ENCODE data around the gene C3orf33. TPM values are rescaled to one million over a fixed set of nuclear protein-coding genes. Genes with fewer than 3 reads are reported as not detected.
A peak's percentile ranks its signal among the peaks of the same experiment; 100 is the strongest.
"Not testable (repeated sequence)": the region's sequence is repeated elsewhere in the genome, so short reads cannot be mapped to it uniquely, and the experiment has no call there.

C3orf33 gene, protein sequence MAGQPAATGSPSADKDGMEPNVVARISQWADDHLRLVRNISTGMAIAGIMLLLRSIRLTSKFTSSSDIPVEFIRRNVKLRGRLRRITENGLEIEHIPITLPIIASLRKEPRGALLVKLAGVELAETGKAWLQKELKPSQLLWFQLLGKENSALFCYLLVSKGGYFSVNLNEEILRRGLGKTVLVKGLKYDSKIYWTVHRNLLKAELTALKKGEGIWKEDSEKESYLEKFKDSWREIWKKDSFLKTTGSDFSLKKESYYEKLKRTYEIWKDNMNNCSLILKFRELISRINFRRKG
- 1 to 10 TPM; 2.1 to 2.2 TPM for total RNA-seq

DNA sequence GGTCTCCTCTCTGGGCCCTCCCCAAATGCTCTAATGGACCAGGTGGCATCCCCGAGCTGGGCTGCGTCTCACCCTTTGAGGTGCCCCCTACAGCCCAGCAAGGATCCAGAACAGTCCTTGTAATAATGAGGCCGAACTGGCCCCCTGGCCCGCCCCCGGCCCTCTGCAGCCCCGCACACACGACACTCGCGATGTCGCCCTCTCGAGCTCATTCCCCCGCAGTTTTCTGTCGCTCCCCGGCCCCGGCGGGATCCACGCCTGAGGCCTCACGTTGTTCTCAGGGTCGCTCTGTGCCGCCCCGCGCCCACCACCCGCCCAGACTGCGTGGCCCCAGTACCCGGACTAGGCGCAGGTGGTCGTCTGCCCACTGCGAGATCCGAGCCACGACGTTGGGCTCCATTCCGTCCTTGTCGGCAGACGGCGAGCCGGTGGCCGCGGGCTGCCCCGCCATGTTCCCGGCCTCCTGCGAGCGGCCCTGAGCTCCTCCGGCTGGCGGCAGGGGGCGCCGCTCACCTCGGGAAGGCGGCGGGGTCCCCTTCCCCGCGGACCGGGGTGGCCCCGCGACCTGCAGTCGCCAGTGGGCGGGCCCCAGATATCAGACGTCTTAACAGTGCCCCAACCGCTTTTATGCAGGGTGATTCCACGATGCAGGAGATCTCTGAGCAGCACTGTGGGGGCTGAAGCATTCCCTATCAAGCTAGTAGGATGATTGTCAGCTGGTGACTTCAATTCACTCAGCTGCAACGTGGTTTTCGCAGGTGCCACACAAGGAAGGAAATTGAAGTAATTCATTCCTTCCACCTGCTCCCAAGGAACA is at the start of gene C3orf33:
TSS of gene C3orf33 (minus strand) at position 477 of the 817 bp plus-strand sequence. CDS start at position 451, 26 bp downstream.
- POLR2A ChIA-PET = interaction anchor here (0.7 to 2.7 kb wide), 6 partner anchors 10 to 65 kb away, joined by 3 to 33 read pairs (median 7); partner anchors contain the start of genes GMPS and SLC33A1
- peaks cover 2% of the 10 kb centered on the region for H3K4me1 Mint-ChIP-seq

DNA sequence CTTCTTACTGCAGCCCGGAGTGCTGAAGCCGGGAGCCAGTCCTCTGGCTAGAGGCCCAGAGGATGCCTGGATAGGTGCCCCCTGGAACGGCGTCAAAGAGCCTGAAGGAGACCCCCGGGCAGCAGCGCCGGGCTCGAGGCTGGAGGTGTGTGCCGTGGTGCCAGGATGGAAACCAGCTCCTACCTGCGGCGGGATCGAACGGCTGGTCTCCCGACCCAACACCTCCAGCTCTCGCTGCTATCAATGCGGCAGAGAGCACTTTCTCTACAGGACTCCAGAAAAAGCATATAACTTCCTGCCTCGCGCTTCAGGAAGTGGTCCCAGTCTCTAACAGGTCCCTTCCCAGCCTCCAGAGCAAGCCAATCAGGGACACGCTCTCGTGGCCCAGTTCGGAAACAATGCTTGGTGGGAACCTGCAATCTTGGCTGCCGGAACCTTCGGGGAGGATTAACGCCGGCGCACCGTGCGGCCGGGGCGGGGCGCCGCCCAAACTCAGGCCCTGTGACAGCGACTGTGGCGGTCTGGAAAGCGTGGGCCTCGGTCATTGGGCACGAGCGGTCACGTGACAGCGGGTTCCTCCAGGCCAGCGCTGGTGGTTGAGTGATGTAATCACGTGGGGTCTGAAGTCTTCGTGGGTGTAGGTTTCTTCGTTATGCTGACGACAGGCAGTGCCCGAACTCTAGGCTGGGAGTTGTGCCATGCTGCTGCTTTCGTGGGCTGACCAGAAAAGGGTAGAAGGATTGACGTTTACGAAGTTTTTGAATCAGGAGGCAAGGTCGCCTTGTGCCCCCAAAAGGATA is 48.3 kb upstream of the C3orf33 start, which contains the start of gene SLC33A1:
TSS of gene SLC33A1 (minus strand) at position 287 of the 800 bp plus-strand sequence. CDS start 430 bp downstream, outside the sequence.
- H3K9me3 Mint-ChIP-seq = no peaks in the 10 kb centered on the region
- H3K4me1 Mint-ChIP-seq = peaks cover 33% of the 10 kb centered on the region
- peak within 1 kb of the TSS; percentile 99 for H3K27ac Mint-ChIP-seq
- peaks cover 18% of the 10 kb centered on the region for H3K36me3 Mint-ChIP-seq
- POLR2A ChIA-PET = interaction anchor here (0.9 to 2.3 kb wide), 7 partner anchors 8 to 1306 kb away, joined by 3 to 41 read pairs (median 4); partner anchors contain the start of genes C3orf33 and GMPS
- ATAC-seq (ENCODE audit: low read depth) (peak; percentile 92), DNase-seq (peak; percentile 98)
- H3K4me3 Mint-ChIP-seq = peak within 1 kb of the TSS; percentile 87
- H3K27me3 Mint-ChIP-seq = no peaks in the 10 kb centered on the region

More for the DNA sequence above, at the start of gene C3orf33:
- Mint-ChIP-seq H3K27ac (peak within 1 kb of the TSS; percentile 74), H3K9me3 (no peaks in the 10 kb centered on the region), H3K4me3 (peak within 1 kb of the TSS; percentile 86), H3K27me3 (no peaks in the 10 kb centered on the region), H3K36me3 (peaks cover 4% of the 10 kb centered on the region)
- peak; percentile 96 for ATAC-seq (ENCODE audit: low read depth)
- peak; percentile 87 for DNase-seq

DNA sequence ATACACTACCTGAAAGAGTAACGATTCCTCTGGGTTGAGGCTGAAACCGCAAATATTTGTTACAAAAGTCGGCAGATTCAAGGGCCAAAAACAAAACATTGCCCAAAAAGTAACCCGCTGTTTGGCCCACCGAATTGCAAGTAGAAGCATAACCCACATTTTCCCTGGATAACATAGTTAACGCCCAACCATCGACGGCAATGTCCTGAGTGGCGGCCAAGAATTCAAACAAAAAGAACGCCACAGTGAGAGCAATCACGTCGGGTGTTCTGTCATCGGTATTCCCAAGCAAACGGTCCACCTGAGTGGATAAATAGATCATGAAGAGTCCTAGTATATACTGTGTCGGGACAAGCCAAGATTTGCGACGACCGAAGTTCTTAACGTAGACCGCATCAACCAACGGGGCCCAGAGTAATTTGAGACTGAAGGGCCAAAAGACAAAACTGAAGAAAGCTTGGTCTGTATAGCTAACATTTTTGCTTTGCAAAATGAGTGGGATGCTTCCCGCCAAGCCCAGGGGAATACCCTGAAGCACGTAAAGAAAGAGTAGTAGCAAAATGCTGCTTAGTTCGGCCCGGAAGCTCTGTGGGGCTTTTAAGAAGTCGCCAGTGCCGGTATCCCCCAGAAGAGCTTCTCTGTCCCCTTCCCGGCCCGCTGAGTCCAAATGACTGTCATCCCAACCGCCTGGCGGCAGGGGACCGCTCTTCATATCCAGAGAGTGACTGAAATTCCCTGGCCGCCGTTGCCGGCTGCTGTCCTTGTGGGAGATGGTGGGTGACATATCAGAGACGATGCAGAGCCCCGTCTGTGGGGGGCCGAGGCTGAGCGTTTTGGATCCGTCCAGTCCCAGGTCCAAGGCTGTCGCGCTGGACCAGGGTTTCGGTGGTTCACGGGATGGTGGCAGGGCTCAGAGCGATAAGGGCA is 47.4 kb upstream of the C3orf33 start:
- H3K4me3 Mint-ChIP-seq = peak overlapping the region; percentile 87
- peaks cover 37% of the 10 kb centered on the region for H3K4me1 Mint-ChIP-seq
- peak overlapping the region; percentile 99 for H3K27ac Mint-ChIP-seq
- peaks cover 18% of the 10 kb centered on the region for H3K36me3 Mint-ChIP-seq
- H3K9me3 Mint-ChIP-seq = no peaks in the 10 kb centered on the region
- POLR2A ChIA-PET = interaction anchor here (0.6 to 2.3 kb wide), 10 partner anchors 9 to 1307 kb away, joined by 3 to 41 read pairs (median 4); partner anchors contain the start of genes C3orf33 and GMPS
- DNase-seq (peak; percentile 62), ATAC-seq (ENCODE audit: low read depth) (no peak)
- no peaks in the 10 kb centered on the region for H3K27me3 Mint-ChIP-seq

DNA sequence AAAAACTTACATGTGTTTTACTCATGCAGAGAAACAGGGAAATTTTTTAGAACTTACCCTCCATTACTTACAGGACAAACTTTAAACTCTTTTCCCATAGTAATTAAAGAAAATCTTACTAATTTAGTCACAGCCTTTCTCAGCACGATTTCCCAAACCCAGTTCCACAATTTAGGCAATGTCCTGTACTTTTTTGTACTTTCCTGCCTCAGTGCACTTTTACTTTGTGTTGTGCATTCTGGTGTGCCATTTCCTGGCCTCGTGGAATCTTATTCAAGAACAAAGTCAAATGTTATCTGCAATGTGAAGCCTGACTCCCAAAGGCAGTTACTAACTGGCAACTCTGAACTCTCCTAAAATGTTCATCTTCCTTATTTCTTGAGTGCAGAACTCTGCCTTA is 46.3 kb upstream of the C3orf33 start:
- ATAC-seq (ENCODE audit: low read depth) (no peak), DNase-seq (no peak)
- H3K4me1 Mint-ChIP-seq = peaks cover 41% of the 10 kb centered on the region

DNA sequence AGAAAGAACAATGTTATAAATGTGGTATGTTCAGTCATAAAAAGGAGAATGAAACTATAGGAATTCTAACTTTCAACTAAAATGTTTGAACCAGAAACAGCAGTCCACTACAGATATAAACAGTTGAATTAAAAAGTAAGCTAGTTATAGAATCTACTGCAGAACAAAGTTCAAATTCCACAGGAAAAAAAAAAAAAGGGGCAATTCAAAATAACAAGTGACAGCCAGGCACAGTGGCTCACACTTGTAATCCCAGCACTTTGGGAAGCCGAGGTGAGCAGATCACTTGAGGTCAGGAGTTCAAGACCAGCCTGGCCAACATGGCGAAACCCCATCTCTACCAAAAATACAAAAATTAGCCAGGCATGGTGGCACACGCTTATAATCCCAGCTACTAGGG is 43.3 kb upstream of the C3orf33 start:
- Mint-ChIP-seq H3K4me1 (peaks cover 40% of the 10 kb centered on the region), H3K4me3 (peak overlapping the region; percentile 22), H3K36me3 (peaks cover 33% of the 10 kb centered on the region)
- not testable (repeated sequence) for H3K27me3 Mint-ChIP-seq; H3K9me3 Mint-ChIP-seq; ATAC-seq (ENCODE audit: low read depth); H3K27ac Mint-ChIP-seq; DNase-seq
- POLR2A ChIA-PET = interaction anchor here (0.7 kb wide), 1 partner anchor 20 kb away, joined by 3 read pairs; no protein-coding TSS in a partner anchor

More for the DNA sequence above, 46.3 kb upstream of the C3orf33 start:
- Mint-ChIP-seq H3K27ac (peak overlapping the region; percentile 99), H3K4me3 (peak overlapping the region; percentile 87), H3K36me3 (peaks cover 24% of the 10 kb centered on the region), H3K27me3 (no peaks in the 10 kb centered on the region), H3K9me3 (no peaks in the 10 kb centered on the region)
- POLR2A ChIA-PET = interaction anchor here (2.1 to 2.3 kb wide), 3 partner anchors 10 to 46 kb away, joined by 9 to 41 read pairs (median 17); partner anchors contain the start of genes C3orf33 and GMPS

DNA sequence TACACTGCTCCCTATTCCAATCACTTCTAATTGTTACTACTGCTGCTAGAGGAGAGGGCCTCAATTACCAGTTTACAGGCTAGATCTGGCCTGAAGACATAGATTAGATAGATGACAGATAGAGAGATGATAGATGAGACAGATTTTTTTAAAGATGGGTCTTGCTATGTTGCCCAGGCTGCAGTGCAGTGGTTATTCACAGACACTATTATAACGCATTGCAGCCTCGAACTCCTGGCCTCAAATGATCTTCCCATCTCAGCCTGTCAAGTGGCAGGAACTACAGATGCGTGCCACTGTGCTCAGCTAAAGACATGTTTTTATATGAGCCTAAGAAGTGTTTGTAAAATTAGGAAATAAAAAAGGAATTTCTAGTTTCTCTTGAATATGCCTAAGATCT is 41.9 kb upstream of the C3orf33 start:
- no peak for ATAC-seq (ENCODE audit: low read depth)
- no peaks in the 10 kb centered on the region for H3K9me3 Mint-ChIP-seq
- DNase-seq = no peak
- H3K4me1 Mint-ChIP-seq = peaks cover 46% of the 10 kb centered on the region
- POLR2A ChIA-PET = interaction anchor here (0.6 kb wide), 1 partner anchor 1299 kb away, joined by 3 read pairs; no protein-coding TSS in a partner anchor
- H3K36me3 Mint-ChIP-seq = peaks cover 32% of the 10 kb centered on the region
- H3K4me3 Mint-ChIP-seq = no peak overlapping the region
- H3K27ac Mint-ChIP-seq = no peak overlapping the region
- no peaks in the 10 kb centered on the region for H3K27me3 Mint-ChIP-seq

DNA sequence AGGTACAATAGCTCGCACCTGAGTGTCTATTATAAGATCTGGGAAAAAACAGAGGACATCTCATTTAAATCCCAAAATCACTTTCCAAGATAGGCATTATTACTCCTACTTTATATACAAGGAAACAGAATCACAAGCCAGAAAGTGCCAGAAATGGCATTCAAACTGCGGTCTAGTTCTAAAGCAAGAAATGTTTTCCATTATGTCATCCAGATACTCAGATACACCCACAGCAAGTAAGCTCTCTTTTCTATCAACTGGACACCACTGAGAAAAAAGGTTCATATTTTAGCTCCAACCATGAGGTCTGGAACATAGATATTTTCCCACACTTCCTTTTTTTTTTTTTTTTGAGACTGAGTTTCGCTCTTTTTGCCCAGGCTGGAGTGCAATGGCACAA is 40.0 kb upstream of the C3orf33 start:
- POLR2A ChIA-PET = interaction anchor here (0.7 kb wide), 1 partner anchor 19 kb away, joined by 3 read pairs; no protein-coding TSS in a partner anchor
- ATAC-seq (ENCODE audit: low read depth) = no peak
- Mint-ChIP-seq H3K9me3 (no peaks in the 10 kb centered on the region), H3K4me3 (no peak overlapping the region), H3K27me3 (no peaks in the 10 kb centered on the region), H3K27ac (no peak overlapping the region), H3K36me3 (peaks cover 20% of the 10 kb centered on the region), H3K4me1 (peaks cover 32% of the 10 kb centered on the region)
- no peak for DNase-seq

DNA sequence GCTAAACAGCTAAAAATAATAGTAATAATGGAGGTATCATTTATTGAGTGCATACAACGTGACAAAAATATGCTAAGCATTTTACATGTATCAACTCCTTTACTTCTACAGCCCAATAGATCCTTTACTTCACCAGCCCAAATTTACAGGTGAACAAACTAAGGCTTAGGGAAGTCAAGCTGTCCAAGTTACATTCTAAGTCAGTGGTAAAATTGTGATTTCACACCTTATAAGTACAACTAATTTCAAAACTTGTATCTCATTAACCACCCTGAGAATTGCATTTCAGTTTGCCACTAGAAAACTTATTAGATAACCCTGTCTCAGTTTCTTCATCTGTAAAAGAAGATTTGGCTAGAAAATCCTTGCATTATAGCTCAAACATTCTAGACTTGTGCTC is 37.5 kb upstream of the C3orf33 start:
- no peak overlapping the region for H3K4me3 Mint-ChIP-seq
- H3K9me3 Mint-ChIP-seq = no peaks in the 10 kb centered on the region
- no peak overlapping the region for H3K27ac Mint-ChIP-seq
- no peak for ATAC-seq (ENCODE audit: low read depth)
- no peaks in the 10 kb centered on the region for H3K27me3 Mint-ChIP-seq
- POLR2A ChIA-PET = interaction anchor here (0.9 kb wide), 1 partner anchor 10 kb away, joined by 4 read pairs; the partner anchor contains the start of gene SLC33A1
- peaks cover 15% of the 10 kb centered on the region for H3K36me3 Mint-ChIP-seq
- DNase-seq = no peak
- H3K4me1 Mint-ChIP-seq = peaks cover 24% of the 10 kb centered on the region

DNA sequence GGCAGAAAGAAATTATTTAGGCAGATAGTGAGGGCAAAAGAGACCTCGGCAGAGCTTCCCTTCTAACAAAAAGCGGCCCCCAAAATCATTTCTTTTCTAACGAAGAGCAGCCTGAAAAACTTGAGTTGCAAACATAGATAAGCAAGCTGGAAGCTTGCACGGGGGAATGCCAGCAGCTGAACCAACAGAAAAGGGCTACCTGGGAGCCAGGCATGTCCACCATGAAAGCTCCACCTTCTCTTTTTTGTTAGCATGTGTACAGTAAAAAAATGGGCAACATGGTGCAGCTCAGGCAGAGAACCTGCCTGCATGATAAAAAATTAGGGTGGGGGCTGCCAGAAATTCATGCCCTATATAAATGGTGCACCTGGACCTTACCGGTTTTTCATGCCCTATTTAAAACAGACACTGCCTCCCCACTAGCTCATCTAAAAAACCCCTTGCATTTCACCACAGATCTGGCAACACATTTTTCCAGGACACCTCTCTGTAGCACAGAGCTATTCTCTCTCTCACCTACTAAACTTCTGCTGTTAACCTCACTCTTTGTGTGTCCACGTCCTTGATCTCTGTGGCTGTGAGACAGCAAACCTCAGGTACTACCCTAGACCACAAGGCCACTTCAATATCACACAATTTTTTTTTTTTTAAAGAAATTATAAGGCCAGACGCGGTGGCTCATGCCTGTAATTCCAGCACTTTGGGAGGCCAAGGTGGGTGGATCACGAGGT is 29.4 kb upstream of the C3orf33 start:
- POLR2A ChIA-PET = interaction anchor here (0.7 to 0.8 kb wide), 2 partner anchors 18 to 26 kb away, joined by 3 to 4 read pairs; partner anchors contain the start of gene SLC33A1
- DNase-seq (no peak), ATAC-seq (ENCODE audit: low read depth) (no peak)
- peaks cover 4% of the 10 kb centered on the region for H3K9me3 Mint-ChIP-seq
- peaks cover 19% of the 10 kb centered on the region for H3K36me3 Mint-ChIP-seq
- no peaks in the 10 kb centered on the region for H3K27me3 Mint-ChIP-seq
- H3K27ac Mint-ChIP-seq = no peak overlapping the region
- no peak overlapping the region for H3K4me3 Mint-ChIP-seq
- peaks cover 3% of the 10 kb centered on the region for H3K4me1 Mint-ChIP-seq

DNA sequence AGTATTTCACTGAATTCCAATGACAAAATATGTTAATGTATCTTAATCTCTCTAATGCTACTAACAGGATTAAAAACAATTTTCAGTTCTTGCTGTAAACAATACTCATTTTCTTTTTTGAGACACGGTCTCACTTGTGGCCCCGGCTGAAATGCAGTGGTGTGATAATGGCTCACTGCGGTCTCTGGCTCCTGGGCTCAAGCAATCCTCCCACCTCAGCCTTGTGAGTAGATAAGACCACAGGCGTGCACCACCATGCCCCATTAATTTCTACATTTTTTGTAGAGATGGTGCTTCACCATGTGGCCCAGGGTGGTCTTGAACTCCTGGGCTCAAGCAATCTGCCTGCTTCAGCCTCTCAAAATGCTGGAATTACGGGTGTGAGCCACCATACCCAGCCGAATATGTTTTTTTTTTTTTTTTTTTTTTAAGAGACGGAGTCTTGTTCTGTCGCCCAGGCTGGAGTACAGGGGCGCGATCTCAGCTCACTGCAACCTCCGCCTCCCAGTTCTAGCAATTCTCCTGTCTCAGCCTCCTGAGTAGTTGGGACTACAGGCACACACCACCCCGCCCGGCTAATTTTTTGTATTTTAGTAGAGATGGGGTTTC is 22.5 kb upstream of the C3orf33 start:
- H3K9me3 Mint-ChIP-seq; POLR2A ChIA-PET; H3K27ac Mint-ChIP-seq; H3K4me3 Mint-ChIP-seq; ATAC-seq (ENCODE audit: low read depth); H3K36me3 Mint-ChIP-seq; H3K27me3 Mint-ChIP-seq; H3K4me1 Mint-ChIP-seq; DNase-seq: not testable (repeated sequence)

DNA sequence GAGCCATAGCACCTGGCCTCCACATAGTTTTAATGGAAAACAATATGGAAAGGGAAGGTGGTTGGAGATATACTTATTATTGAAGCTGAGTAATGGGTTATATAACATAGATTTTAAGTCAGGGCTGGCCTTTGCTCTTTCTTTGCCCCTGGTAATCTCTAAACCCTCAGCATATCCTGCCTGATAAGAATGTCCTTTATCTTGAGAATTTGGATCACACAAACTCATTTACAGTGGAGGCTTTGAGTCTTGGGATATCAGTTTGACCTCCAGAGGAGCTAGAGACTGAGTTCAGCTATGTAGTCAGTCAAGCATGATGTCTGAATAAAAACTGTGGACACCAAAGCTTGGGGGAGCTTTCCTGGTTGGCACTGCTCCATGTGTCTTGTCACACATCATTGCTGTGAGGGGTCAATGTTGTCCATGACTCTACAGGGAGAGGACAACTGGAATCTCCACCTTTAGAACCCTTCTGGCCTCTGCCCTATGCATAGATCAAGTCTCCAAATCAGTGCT is 9.0 kb upstream of the C3orf33 start:
- H3K4me1 Mint-ChIP-seq = no peaks in the 10 kb centered on the region
- DNase-seq (no peak), ATAC-seq (ENCODE audit: low read depth) (no peak)
- no peaks in the 10 kb centered on the region for H3K27me3 Mint-ChIP-seq
- no peaks in the 10 kb centered on the region for H3K9me3 Mint-ChIP-seq
- H3K4me3 Mint-ChIP-seq = no peak overlapping the region
- no peak overlapping the region for H3K27ac Mint-ChIP-seq
- POLR2A ChIA-PET = no interaction called here
- peaks cover 4% of the 10 kb centered on the region for H3K36me3 Mint-ChIP-seq

Measured in activated naive CD8-positive, alpha-beta T cell treated with anti-CD3 and anti-CD28 coated beads, Interleukin-2, amount 10 ng/mL, durations not matched to agents 7 days and 5 days (primary cell).